Globus pallidus (tissue), 1 donor: ENCODE data around the gene B3GNT3.
"Not testable (repeated sequence)": the region's sequence is repeated elsewhere in the genome, so short reads cannot be mapped to it uniquely, and the experiment has no call there.

ENCODE experiments used
- DNase-seq: peaks from one replicate; pipeline ENCODE4 v3.0.0-alpha.2; 2015; ENCODE audit warnings: low spot score

Gene B3GNT3

DNA sequence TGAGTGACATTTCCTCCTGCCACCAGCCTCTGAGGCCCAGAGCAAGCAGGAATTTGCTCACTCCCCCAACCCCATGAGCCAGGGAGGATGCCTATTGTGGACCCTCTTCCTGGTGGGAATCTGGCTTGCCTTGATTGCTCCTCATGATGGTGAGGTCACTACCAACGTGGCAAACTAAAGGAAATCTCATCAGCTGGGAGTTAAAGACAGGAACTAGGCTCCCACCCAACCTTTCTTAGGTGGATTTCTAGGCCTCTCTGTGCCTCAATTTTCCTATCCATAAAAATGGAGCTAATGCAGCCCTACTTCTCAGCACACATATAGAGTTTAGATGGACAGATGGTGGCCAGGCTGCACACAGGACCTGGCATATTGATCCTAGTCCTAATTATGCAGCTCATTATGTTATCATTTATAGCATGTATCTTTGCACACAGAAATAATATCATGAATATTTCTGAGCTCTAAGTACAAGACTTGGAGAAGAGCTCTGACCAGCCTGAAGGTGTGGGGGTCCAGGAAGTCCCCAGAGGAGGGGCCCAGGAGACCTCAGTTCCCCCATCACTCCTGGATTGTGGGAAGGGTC, 2.0 kb downstream of the B3GNT3 start:
- DNase-seq = no peak

GRCh38 chr19:17797424-17798201, 2.7 kb downstream of the B3GNT3 start:
- DNase-seq = no peak

- not testable (repeated sequence) for DNase-seq
Measured at GRCh38 chr19:17798599-17798998, 3.7 kb downstream of the B3GNT3 start.

DNA sequence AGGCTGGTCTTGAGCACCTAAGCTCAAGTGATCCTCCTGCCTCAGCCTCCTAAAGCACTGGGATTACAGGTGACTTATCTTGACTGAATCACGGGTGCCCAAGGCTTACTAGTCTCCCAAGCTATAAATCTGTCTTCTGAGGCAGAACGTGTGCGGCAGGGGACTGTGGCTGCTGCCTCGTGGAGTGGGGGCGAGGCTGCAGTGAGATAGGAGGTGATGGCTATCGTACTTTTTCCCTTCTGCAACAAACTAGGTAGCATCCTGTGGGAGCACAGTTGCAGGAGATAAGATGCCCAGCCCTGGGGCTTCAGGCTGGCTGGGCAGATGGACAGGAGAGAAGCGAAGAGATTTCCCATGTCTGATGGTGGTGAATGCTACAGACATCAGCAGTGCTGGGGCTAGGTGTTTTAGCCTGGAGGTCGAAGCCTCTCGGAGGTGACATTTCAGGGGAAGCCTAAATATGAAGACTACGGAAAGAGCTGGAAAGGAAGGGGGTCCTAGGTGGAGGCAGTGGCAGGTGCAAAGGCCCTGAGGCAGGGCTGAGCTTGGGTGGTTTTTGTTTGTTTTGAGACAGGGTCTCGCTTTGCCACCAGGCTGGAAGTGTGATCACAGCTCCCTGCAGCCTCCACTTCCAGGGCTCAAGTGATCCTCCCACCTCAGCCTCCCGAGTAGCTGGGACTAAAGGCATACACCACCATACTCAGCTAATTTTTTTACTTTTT, 7.4 kb downstream of the B3GNT3 start:
- DNase-seq = no peak

DNA sequence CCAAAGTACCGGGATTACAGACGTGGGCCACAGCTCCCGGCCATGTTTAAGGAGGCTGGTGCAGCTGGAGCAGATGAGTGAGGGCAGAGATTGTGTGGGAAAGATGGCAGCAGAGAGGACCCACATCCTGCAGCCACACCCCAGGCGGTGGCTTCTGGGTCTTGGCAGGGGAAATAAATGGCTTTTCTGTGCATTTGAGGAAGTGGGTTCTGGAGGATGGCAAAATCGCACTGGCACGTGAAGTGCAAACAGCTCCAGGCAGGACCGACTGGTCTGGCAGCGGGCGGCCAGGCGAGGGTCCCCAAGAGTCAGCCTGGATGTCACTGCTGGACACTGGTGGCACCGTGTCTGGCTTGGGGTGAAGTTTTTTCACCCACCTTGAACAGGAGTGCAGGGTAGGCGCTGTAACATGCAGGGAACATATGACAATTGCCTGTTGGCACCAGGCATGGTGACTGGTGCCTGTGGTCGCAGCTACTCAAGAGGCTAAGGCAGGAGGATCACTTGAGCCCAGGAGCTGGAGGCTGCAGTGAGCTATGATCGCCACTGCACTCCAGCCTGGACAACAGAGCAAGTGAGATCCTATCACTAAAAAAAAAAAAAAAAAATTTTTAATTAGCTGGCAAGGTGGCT, 8.4 kb downstream of the B3GNT3 start:
- no peak for DNase-seq

DNA sequence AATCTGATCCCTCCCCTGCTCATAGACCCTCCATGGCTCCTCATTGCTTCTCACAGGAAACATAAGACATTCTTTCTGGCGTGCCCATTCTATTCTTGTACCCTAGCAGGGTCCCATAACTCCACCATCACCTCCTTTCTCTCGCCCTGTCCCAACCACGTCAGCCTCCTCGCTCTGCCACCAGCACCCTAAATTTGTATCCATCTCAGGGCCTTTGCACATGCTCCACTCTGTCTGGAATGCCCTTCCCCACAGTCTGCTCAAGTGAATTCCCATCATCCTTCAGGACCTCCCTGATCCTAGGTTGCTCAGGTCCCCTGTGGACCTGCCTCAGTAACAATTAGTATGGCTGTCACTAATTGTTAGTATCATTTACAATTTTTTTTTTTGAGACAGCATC, 10.5 kb downstream of the B3GNT3 start:
- no peak for DNase-seq

GRCh38 chr19:17806945-17807344, 12.0 kb downstream of the B3GNT3 start:
- DNase-seq = no peak

GRCh38 chr19:17807731-17808316, 12.9 kb downstream of the B3GNT3 start:
- no peak for DNase-seq

- no peak for DNase-seq
Measured at GRCh38 chr19:17811103-17811502, 16.2 kb downstream of the B3GNT3 start.

DNA sequence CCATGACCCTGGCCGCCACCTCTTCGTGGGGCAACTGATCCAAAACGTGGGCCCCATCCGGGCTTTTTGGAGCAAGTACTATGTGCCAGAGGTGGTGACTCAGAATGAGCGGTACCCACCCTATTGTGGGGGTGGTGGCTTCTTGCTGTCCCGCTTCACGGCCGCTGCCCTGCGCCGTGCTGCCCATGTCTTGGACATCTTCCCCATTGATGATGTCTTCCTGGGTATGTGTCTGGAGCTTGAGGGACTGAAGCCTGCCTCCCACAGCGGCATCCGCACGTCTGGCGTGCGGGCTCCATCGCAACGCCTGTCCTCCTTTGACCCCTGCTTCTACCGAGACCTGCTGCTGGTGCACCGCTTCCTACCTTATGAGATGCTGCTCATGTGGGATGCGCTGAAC, 16.7 kb downstream of the B3GNT3 start:
- DNase-seq = no peak

DNA sequence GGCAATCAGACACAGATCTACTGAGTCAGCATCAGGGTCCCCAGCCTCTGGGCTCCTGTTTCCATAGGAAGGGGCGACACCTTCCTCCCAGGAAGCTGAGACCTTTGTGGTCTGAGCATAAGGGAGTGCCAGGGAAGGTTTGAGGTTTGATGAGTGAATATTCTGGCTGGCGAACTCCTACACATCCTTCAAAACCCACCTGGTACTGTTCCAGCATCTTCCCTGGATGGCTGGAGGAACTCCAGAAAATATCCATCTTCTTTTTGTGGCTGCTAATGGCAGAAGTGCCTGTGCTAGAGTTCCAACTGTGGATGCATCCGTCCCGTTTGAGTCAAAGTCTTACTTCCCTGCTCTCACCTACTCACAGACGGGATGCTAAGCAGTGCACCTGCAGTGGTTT, 17.2 kb downstream of the B3GNT3 start:
- no peak for DNase-seq

- DNase-seq = no peak
Measured at GRCh38 chr19:17817668-17818363, 22.9 kb downstream of the B3GNT3 start.

GRCh38 chr19:17821190-17821589, 26.3 kb downstream of the B3GNT3 start, which contains the start of gene INSL3:
TSS of gene INSL3 (minus strand) at chr19:17821519. CDS start at chr19:17821506, 13 bp downstream.
- no peak for DNase-seq

- DNase-seq = no peak
Measured at GRCh38 chr19:17824339-17824738, 29.4 kb downstream of the B3GNT3 start.

DNA sequence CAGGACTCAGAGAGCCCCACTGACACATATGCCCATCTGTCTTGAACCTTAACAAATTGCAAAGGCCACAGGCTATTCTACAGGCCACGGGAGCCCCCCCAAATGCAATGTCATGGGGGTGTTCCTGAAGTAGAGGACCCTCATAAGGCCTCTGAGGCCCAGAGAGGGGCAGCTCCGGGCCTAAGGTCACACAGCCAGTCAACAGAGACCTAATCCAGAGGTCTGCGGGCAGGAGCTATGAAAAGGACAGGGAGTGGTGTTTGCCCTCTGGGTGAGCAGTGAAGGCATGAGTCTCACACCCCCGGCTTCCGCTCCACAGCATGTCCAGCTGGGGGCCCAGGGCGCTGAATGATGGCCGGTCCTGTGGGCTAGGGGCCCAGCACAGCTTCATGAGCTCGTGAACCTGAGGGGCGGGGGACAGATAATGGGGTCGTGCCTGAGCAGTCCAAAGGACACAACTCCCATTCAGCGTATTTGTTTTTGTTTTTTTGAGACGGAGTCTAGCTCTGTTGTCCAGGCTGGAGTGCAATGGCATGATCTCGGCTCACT, 31.6 kb downstream of the B3GNT3 start:
- no peak for DNase-seq

GRCh38 chr19:17829855-17830566, 35.1 kb downstream of the B3GNT3 start:
- no peak for DNase-seq

DNA sequence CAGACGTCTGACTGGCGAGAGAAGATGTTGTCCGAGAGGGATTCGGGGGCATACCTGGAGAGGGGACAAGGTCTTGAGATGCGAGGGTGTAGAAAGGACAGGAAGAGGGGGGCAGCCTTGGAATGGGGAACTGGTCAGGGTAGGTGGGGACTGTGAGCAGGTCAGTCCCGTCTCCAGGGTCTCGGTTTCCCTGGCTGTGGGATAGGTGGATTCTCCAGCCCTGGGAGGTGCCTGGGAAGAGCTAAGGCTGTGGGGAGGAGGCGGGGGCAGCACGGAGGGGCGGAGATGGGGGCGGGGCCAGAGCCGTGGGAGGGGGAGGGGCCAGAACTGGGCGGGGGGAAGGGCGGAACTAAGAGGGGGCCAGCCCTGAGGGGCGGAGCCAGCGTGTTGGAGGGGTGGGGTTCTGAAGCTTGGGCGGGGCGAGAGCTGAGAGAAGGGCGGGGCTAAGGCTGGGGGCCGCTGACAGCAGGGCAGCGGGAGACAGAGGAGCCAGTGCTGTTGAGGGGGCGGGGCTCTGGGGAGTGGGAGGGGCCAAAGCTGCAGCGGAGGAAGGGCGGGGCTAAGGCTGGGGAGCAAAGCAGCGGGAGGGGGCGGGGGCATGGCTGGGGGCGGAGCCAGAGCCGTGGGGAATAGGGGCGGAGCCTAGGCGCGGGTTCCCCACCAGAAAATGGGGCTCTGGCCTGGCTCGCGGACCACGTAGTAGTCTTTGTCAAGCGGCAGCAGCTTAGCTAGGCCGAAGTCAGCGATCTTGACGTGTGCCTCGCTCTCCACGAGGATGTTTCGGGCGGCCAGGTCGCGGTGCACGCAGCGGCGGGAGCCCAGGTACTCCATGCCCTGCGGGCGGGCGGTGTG, 35.9 kb downstream of the B3GNT3 start:
- no peak for DNase-seq

- no peak for DNase-seq
Measured at GRCh38 chr19:17831419-17831888, 36.5 kb downstream of the B3GNT3 start.

GRCh38 chr19:17832443-17833208, 37.7 kb downstream of the B3GNT3 start:
- no peak for DNase-seq
